Measurements from ENCODE around the gene CCN5. TPM values are rescaled to one million over a fixed set of nuclear protein-coding genes. Genes with fewer than 3 reads are reported as not detected.

The CCN5 gene
- total RNA-seq, 4 donors from 2014 or later = 5.8 to 32.2 (median 11.2) TPM

- H3K4me3 ChIP-seq = no peak overlapping the region
- DNase-seq = peak in 1 of 3 donors; percentile 32
Measured at GRCh38 chr20:44715499-44716308, 535 bp downstream of the CCN5 start.

DNA sequence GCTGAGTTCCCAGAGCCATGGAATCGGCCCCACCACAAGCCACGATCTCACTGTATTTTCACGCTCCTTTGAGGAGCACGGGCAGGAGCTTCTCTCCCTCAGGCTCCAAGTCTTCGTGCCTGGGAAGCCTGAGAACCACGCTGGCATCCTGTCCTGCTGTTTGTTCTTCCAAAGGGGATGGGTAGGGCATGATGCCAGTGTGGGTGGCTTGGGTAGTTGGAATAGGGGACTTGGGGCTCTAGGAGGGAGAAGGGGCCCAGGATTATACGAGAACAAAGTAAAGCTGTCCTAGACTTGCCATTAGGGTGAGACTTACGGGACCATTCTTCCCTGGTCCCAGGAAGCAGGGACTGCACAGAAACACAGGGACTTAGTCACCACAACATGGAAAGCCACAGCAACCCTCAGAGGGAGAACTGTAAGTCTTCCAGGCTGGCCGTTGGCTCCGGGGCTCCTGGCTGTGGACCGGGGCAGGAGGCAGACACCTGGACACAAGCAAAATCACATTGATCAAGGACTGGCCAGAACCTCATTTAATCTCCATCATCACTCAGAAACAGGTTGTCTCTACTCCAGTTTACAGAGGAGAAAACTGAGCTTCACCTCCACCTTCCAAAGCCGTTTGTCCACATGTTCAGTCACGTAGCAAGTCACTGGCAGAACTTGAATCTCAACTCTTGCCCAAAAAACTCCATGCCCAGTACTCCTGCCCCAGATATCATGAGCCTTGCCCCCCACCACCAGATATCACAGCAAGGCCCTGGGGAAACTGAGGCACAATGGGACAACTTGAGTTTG lies 1.3 kb downstream of the CCN5 start:
- Histone ChIP-seq H3K4me1 (peaks cover 0 to 14% (median 0%) of the 10 kb centered on the region in 4 donors), H3K4me3 (no peak overlapping the region), H3K27ac (no peak overlapping the region), H3K27me3 (no peaks in the 10 kb centered on the region), H3K9me3 (no peaks in the 10 kb centered on the region), H3K36me3 (no peaks in the 10 kb centered on the region)
- TF ChIP-seq, protein P1, sequence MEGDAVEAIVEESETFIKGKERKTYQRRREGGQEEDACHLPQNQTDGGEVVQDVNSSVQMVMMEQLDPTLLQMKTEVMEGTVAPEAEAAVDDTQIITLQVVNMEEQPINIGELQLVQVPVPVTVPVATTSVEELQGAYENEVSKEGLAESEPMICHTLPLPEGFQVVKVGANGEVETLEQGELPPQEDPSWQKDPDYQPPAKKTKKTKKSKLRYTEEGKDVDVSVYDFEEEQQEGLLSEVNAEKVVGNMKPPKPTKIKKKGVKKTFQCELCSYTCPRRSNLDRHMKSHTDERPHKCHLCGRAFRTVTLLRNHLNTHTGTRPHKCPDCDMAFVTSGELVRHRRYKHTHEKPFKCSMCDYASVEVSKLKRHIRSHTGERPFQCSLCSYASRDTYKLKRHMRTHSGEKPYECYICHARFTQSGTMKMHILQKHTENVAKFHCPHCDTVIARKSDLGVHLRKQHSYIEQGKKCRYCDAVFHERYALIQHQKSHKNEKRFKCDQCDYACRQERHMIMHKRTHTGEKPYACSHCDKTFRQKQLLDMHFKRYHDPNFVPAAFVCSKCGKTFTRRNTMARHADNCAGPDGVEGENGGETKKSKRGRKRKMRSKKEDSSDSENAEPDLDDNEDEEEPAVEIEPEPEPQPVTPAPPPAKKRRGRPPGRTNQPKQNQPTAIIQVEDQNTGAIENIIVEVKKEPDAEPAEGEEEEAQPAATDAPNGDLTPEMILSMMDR (IDR thresholded peaks at IDR 0.05) = no peak
- no peak for TF ChIP-seq POLR2A (IDR thresholded peaks at IDR 0.05)
- peak in 1 of 3 donors; percentile 34 for DNase-seq

More at GRCh38 chr20:44715499-44716308, 535 bp downstream of the CCN5 start:
- TF ChIP-seq POLR2A (IDR thresholded peaks at IDR 0.05) = no peak
- TF ChIP-seq, protein P1 (IDR thresholded peaks at IDR 0.05) = no peak
- no peaks in the 10 kb centered on the region for H3K36me3 ChIP-seq
- H3K27me3 ChIP-seq = no peaks in the 10 kb centered on the region
- no peak overlapping the region for H3K27ac ChIP-seq
- H3K9me3 ChIP-seq = no peaks in the 10 kb centered on the region
- H3K4me1 ChIP-seq = peaks cover 0 to 14% (median 0%) of the 10 kb centered on the region in 4 donors

DNA sequence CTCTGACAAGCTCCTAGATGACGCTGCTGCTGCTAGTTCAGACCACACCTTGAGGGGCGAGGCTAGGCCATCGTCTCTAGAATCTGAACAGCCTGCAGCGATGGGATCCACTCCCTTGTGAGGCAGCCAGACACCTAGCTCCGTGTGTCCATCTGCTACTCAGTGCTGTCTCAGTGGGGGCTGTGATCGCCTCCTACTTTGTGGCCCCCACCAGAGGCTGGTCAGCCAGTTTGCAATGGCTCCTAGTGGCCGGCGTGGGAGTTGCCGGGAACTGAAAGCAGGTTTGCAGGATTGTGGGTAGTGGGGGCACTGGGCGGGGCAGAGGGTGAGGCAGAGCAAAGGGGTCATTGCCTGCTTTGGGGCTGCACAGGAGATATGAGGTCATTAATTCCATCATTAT lies 2.8 kb downstream of the CCN5 start:
- H3K4me1 ChIP-seq = peaks cover 0 to 14% (median 0%) of the 10 kb centered on the region in 4 donors
- H3K36me3 ChIP-seq = no peaks in the 10 kb centered on the region
- no peak for DNase-seq
- H3K9me3 ChIP-seq = no peaks in the 10 kb centered on the region
- H3K27me3 ChIP-seq = no peaks in the 10 kb centered on the region
- H3K4me3 ChIP-seq = no peak overlapping the region
- TF ChIP-seq, protein P1 (IDR thresholded peaks at IDR 0.05) = peak in 2 of 6 experiments; percentile 12 to 24
- TF ChIP-seq POLR2A (IDR thresholded peaks at IDR 0.05) = no peak
- no peak overlapping the region for H3K27ac ChIP-seq

- TF ChIP-seq, protein P1 (IDR thresholded peaks at IDR 0.05) = no peak
- no peak for TF ChIP-seq POLR2A (IDR thresholded peaks at IDR 0.05)
- Histone ChIP-seq H3K4me1 (peaks cover 0 to 6% (median 0%) of the 10 kb centered on the region in 4 donors), H3K27ac (no peak overlapping the region), H3K9me3 (no peaks in the 10 kb centered on the region), H3K4me3 (no peak overlapping the region), H3K27me3 (no peaks in the 10 kb centered on the region), H3K36me3 (no peaks in the 10 kb centered on the region)
- DNase-seq = no peak
Measured at GRCh38 chr20:44719841-44720240, 4.7 kb downstream of the CCN5 start.

GRCh38 chr20:44720621-44720996 lies 5.4 kb downstream of the CCN5 start:
- Histone ChIP-seq H3K36me3 (no peaks in the 10 kb centered on the region), H3K27me3 (no peaks in the 10 kb centered on the region), H3K27ac (peak overlapping the region in 1 of 4 donors; percentile 25), H3K4me1 (no peaks in the 10 kb centered on the region), H3K9me3 (no peaks in the 10 kb centered on the region), H3K4me3 (no peak overlapping the region)
- no peak for DNase-seq
- no peak for TF ChIP-seq POLR2A (IDR thresholded peaks at IDR 0.05)
- TF ChIP-seq, protein P1 (IDR thresholded peaks at IDR 0.05) = no peak
